GM12801 (cell line): Measurements from ENCODE around the gene ATIC.

Experiments
- TF ChIP-seq, protein P1 (sequence below): IDR thresholded peaks from one replicate; pipeline ENCODE4 v1.5.1; 2011; ENCODE audit warnings: control low read depth; ENCODE audit not compliant: insufficient read length; ENCODE audit errors: extremely low read depth

The ATIC gene

DNA sequence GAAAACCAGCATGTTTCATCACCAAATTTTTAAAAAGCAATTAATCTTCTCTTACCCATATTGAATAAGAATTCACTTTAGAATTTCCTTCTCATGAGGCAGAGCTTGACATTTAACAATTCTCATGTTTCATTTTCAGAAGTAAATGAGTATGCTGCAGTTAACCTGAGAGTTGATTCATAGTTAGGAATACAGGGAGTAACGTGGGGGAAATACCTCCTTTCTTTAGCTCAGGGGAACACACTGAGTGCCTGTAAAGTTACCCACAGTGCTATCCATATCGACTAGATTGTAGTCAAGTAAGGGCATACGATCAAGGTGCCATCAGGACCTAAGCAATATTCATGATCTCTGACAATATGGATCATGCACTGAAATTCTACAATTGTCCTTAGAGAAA lies 38.9 kb upstream of the ATIC start:
- TF ChIP-seq, protein P1, sequence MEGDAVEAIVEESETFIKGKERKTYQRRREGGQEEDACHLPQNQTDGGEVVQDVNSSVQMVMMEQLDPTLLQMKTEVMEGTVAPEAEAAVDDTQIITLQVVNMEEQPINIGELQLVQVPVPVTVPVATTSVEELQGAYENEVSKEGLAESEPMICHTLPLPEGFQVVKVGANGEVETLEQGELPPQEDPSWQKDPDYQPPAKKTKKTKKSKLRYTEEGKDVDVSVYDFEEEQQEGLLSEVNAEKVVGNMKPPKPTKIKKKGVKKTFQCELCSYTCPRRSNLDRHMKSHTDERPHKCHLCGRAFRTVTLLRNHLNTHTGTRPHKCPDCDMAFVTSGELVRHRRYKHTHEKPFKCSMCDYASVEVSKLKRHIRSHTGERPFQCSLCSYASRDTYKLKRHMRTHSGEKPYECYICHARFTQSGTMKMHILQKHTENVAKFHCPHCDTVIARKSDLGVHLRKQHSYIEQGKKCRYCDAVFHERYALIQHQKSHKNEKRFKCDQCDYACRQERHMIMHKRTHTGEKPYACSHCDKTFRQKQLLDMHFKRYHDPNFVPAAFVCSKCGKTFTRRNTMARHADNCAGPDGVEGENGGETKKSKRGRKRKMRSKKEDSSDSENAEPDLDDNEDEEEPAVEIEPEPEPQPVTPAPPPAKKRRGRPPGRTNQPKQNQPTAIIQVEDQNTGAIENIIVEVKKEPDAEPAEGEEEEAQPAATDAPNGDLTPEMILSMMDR, result no peak

DNA sequence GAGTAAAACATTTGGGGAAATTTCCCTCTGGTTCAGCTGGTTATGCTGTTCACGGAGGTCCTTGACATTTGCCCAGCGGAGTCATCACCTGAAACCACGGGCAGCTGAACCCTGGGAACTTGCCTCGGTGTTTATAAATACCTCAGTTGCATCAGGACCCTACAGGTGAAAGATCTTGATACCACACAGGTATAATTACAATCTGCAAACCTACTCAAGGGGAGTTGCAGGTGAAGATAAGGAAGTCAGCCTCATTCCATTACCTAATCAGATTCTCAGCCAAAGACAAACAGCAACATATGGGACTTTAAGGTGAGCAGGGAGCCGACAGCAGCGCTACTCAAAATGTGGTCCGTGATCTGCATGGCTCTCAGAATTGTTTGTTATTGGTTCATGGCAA lies 37.0 kb upstream of the ATIC start:
- TF ChIP-seq, protein P1, result no peak

DNA sequence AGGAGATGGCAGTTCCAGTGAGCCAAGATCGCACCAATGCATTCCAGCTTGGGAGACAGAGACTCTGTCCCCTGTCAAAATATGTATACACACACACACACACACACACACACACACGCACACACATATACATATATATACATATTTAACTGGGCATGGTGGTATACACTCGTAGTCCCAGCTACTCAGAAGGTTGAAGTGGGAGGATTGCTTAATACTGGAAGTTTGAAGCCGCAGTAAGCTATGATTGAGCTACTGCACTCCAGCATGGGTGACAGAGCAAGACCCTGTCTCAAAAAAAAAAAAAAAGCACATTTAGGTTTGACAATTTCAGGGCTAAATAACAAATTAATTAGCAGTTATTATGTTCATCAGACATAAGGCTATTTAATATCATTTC lies 36.0 kb upstream of the ATIC start:
- TF ChIP-seq, protein P1, result no peak

DNA sequence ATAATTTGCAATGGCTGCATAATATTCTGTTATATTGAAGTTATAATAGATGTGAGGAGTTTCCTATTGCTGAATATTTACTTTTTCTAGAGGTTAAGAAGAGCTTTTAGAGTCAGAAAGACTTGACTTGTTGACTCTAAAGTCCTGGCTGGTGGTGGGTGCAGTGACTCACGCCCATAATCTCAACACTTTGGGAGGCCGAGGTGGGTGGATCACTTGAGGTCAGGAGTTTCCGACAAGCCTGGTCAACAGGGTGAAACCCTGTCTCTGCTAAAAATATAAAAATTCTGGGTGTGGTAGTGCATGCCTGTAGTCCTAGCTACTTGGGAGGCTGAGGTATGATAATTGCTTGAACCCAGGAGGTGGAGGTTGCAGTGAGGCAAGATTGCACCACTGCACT lies 33.9 kb upstream of the ATIC start:
- TF ChIP-seq, protein P1, result no peak

DNA sequence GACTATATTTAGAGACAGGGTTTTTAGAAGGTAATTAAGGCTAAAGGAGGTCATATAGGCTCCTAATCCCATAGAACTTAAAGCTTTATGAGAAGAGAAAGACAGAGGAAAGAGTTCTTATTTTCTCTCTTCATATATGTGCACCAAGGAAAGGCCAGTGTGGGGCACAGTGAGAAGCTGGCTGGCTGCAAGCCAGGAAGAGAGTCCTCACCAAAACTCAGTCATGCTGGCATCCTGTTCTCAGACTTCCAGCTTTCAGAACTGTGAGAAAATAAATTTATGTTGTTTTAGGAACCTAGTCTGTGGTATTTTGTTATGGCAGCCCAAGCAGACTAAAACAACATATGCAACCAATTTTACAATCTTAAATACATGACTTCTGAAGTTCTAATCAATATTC lies 31.5 kb upstream of the ATIC start:
- TF ChIP-seq, protein P1, result no peak

DNA sequence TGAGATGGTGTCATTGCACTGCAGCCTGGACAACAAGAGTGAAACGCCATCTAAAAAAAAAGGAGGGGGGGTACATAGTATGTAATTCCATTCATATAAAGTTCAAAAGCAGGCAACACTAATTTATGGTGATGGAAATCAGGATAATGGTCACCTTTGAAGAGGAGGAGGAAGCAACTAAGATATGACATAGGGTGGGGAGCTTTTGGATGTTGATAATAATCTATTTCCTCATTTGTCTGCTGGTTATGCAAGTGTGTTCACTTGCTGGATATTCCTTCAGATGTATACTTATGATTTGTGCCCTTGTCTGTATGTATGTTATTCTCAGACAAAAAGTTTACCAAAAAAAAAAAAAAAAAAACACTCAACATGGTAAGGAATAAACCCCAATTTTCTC lies 28.6 kb upstream of the ATIC start:
- TF ChIP-seq, protein P1, result no peak

DNA sequence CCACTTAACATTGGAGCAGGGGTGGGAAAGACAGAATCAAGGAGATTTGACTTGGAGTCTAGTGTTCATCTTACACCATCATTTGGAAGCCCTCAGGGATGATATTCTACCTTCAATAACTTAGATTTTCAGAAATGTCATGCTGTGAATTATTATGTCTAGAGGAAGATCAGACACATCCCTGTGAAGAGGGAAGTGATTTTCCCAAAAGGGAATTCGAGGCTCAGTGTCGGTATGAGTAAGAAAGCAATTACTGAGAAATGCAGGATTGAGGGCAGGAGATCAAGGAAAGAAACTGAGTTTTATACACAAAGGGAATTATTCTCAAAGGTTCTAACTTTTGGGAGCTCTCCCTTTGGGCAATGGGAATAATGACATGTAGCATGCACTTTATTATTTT lies 25.6 kb upstream of the ATIC start:
- TF ChIP-seq, protein P1, result no peak
